Kidney (tissue), 14 donors: Measurements from ENCODE around the gene C1orf232. TPM values are rescaled to one million over a fixed set of nuclear protein-coding genes. Genes with fewer than 3 reads are reported as not detected.

Experiments used
- DNase-seq, 5 donors: peaks; one replicate each; pipeline ENCODE4 v3.0.0-alpha.2; 2013 to 2020
- FAIRE-seq: peaks from 2 replicates; lab custom pipeline; 2012; peaks lifted over from hg19 to GRCh38; lab: Jason Lieb, UNC
- H3K27ac ChIP-seq, 2 donors: one replicate each; pipeline ENCODE4 v1.7.0; 2013; ENCODE audit warnings: low read depth in 2 of 2, low read length in 2 of 2, inconsistent platforms in 1 of 2
- H3K27me3 ChIP-seq: one replicate; pipeline ENCODE4 v1.7.1; 2013; ENCODE audit warnings: low read length, inconsistent platforms; ENCODE audit not compliant: control insufficient read depth, insufficient read depth
- H3K36me3 ChIP-seq, 3 donors: one replicate each; pipeline versions ENCODE4 v1.7.0 to v1.7.1; 2013; ENCODE audit warnings: low read length in 3 of 3, control low read depth in 1 of 3, inconsistent platforms in 1 of 3; ENCODE audit not compliant: insufficient read depth in 3 of 3, control insufficient read depth in 2 of 3
- H3K4me1 ChIP-seq, 3 donors: one replicate each; pipeline versions ENCODE4 v1.7.0 to v1.7.1; 2013; ENCODE audit warnings: low read length in 3 of 3, inconsistent platforms in 1 of 3, low read depth in 1 of 3; ENCODE audit not compliant: control insufficient read depth in 2 of 3, insufficient read depth in 2 of 3
- H3K4me3 ChIP-seq, 3 donors: one replicate each; pipeline versions ENCODE4 v1.7.0 to v1.8.1; 2013; ENCODE audit warnings: low read length in 3 of 3, control low read depth in 1 of 3, inconsistent platforms in 1 of 3
- H3K9ac ChIP-seq, 3 donors: one replicate each; pipeline versions ENCODE4 v1.7.0 to v1.7.1; 2013; ENCODE audit warnings: low read length in 3 of 3, control low read depth in 1 of 3, inconsistent platforms in 1 of 3
- H3K9me3 ChIP-seq, 3 donors: one replicate each; pipeline versions ENCODE4 v1.7.0 to v1.7.1; 2013; ENCODE audit warnings: low read length in 3 of 3, control low read depth in 1 of 3, inconsistent platforms in 1 of 3; ENCODE audit not compliant: control insufficient read depth in 2 of 3, insufficient read depth in 1 of 3
- CTCF ChIP-seq: IDR thresholded peaks from 3 replicates; pipeline ENCODE4 v1.5.1; 2012; ENCODE audit warnings: mild to moderate bottlenecking, moderate library complexity, borderline replicate concordance; ENCODE audit not compliant: insufficient read depth; ENCODE audit errors: extremely low read depth
- intact Hi-C: fragments of 100-400 bp; cut with DNase I; formaldehyde crosslinking; loops from one replicate; pipeline ENCODE4 v1.11.1; 2022
- polyA plus RNA-seq: library from polyadenylated mRNA; stranded (reverse); fragments of 350-450 nt; fragmentation: Illumina TruSeq; extraction: RNeasy Lipid Tissue Mini Kit (QIAGEN cat#74804); gene quantifications from one replicate; pipeline ENCODE4 v1.2.3, GENCODE V29; 2014; ENCODE audit warnings: low read depth, low replicate concordance; ENCODE audit not compliant: insufficient read depth
- total RNA-seq: library from RNA; stranded (reverse); fragmentation: NEBNext Ultra II Directional; extraction: Animal tissue kit (Norgen Biotek cat#: 25700); gene quantifications from one replicate; pipeline ENCODE4 v1.2.1, GENCODE V29; 2021
- donor health status: control.
- donor health status: control.
- donor health status: control.
- donor health status: control.
- donor health status: control.
- donor health status: DM: yes; HTN: yes; CAD: no.
- donor health status: Normal renal cell carcinoma (clear cell type).

C1orf232 gene
- total and polyA plus RNA-seq, 2 donors from 2014 or later = not detected

- intact Hi-C loops = no loop called here
- FAIRE-seq (no peak), DNase-seq (no peak)
- no peak for TF ChIP-seq CTCF
- no peaks in the 10 kb centered on the region for H3K9me3 ChIP-seq
- no peak overlapping the region for H3K27ac ChIP-seq
- no peaks in the 10 kb centered on the region for H3K27me3 ChIP-seq
- H3K9ac ChIP-seq = no peak overlapping the region
- no peaks in the 10 kb centered on the region for H3K36me3 ChIP-seq
- no peaks in the 10 kb centered on the region for H3K4me1 ChIP-seq
- H3K4me3 ChIP-seq = no peak overlapping the region
These were observed 15.3 kb upstream of the C1orf232 start for GRCh38 chr1:26184086-26184485.

DNA sequence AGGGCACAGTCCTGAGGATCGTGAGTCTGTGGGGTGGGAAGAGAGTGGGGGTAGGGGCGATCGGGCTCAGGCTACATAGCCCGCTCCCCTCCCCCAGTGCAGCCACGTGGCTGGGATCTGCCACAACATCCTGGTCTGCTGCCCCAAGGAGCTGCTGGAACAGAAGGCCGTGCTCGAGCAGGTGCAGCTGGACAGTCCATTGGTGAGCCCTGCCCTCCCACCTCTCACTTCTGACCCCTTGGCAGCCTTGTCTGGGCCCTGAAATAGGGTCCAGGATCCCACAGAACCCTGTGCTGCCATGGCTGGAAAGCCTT, 13.6 kb upstream of the C1orf232 start:
- FAIRE-seq (no peak), DNase-seq (no peak)
- peaks cover 0 to 2% (median 0%) of the 10 kb centered on the region in 3 donors for H3K4me1 ChIP-seq
- no peak for TF ChIP-seq CTCF
- H3K27me3 ChIP-seq = no peaks in the 10 kb centered on the region
- no peaks in the 10 kb centered on the region for H3K9me3 ChIP-seq
- no peak overlapping the region for H3K9ac ChIP-seq
- no peak overlapping the region for H3K27ac ChIP-seq
- intact Hi-C loops = no loop called here
- H3K36me3 ChIP-seq = no peaks in the 10 kb centered on the region
- no peak overlapping the region for H3K4me3 ChIP-seq

DNA sequence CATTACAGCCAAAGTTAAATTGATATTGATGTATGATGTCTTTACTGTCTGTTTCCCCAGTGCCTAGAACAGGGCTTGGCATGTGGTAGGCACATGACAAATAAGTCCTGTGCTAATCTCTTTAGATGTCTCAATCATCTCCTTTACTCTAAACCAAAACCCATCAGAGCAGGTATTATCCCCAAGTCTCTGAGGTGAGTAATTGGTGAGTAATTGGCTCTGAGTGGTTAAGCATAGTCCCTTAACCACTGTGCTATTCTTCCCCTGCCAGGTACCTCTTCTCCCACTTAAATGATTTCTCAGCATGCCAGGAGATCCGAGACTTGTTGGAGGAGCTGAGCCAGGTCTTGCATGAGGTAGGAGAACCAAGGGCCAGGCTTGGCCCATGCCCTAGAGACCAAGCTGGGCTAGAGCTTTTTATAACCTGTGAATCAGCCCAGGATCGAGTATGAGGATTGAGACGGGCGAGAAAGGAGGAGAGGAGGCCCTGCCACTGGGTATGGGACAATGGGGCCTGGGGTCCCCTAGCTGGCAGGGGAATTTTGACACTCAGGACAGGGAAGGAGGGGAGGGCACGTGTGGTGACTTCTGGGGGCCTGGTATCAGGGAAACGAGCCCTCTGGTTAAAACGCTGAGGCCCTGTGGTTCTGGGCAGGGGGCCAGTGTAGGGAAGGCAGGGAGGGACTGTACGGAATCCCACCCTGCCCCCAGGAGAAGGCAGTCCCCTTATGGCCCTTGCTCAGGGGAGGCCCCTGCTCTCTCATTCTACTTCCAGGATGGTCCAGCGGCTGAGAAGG, 13.0 kb upstream of the C1orf232 start:
- intact Hi-C loops = no loop called here
- FAIRE-seq (no peak), DNase-seq (no peak)
- no peaks in the 10 kb centered on the region for H3K27me3 ChIP-seq
- no peaks in the 10 kb centered on the region for H3K9me3 ChIP-seq
- peaks cover 0 to 2% (median 0%) of the 10 kb centered on the region in 3 donors for H3K4me1 ChIP-seq
- H3K36me3 ChIP-seq = no peaks in the 10 kb centered on the region
- H3K9ac ChIP-seq = no peak overlapping the region
- TF ChIP-seq CTCF = no peak
- H3K27ac ChIP-seq = no peak overlapping the region
- H3K4me3 ChIP-seq = no peak overlapping the region
